Right lobe of liver (tissue), 6 donors: ENCODE measurements around the gene DDX17. TPM values are rescaled to one million over a fixed set of nuclear protein-coding genes. Genes with fewer than 3 reads are reported as not detected.

Experiments used
- ATAC-seq, 4 donors: fragments of 200-7000 bp; cut with Tn5 transposase; one replicate each; pipeline ENCODE4 v1.9.1; 2020; ENCODE audit warnings: mild to moderate bottlenecking in 4 of 4, moderate library complexity in 4 of 4
- DNase-seq, 3 donors: peaks; one replicate each; pipeline ENCODE4 v3.0.0-alpha.2; 2020
- H3K27ac ChIP-seq, 3 donors: fragments of 200-600 bp; one replicate each; pipeline ENCODE4 v1.8.0; 2022
- H3K27me3 ChIP-seq, 2 donors: fragments of 200-600 bp; one replicate each; pipeline ENCODE4 v1.8.0; 2022
- H3K36me3 ChIP-seq, 4 donors: fragments of 200-600 bp; sonication (generic) in 1 of 4; one replicate each; pipeline versions ENCODE4 v1.5.1 to v1.8.0; 2017 to 2022; ENCODE audit warnings: control low read depth in 1 of 4
- H3K4me1 ChIP-seq, 4 donors: fragments of 200-600 bp; sonication (generic) in 1 of 4; one replicate each; pipeline versions ENCODE4 v1.5.1 to v1.8.0; 2017 to 2022; ENCODE audit warnings: control low read depth in 1 of 4
- H3K4me3 ChIP-seq, 3 donors: fragments of 200-600 bp; one replicate each; pipeline ENCODE4 v1.8.0; 2022
- H3K9me3 ChIP-seq, 4 donors: fragments of 200-600 bp; sonication (generic) in 1 of 4; one replicate each; pipeline versions ENCODE4 v1.5.1 to v1.8.0; 2017 to 2022; ENCODE audit warnings: control low read depth in 1 of 4
- POLR2A ChIP-seq: fragments of 450-650 bp; IDR thresholded peaks from one replicate; pipeline ENCODE4 v1.6.1; 2017; ENCODE audit warnings: antibody characterized with exemption, mild to moderate bottlenecking
- WGBS: methylation state at CpG from one replicate; pipeline ENCODE4 v1.1.6; 2018; ENCODE audit warnings: low coverage, low lambda C conversion rate; ENCODE audit not compliant: insufficient coverage; ENCODE audit errors: missing lambda C conversion rate; 5-methylcytosine and 5-hydroxymethylcytosine counted together
- intact Hi-C, 2 donors: fragments of 100-400 bp; cut with DNase I; formaldehyde crosslinking; loops; one replicate each; pipeline versions ENCODE4 v1.11.2 to v1.14.1; 2022
- total RNA-seq, 6 experiments: library from RNA; depleted of rRNA in 2 of 6; stranded (reverse); fragments of >200 nt in 2 of 6; fragmentation: NEBNext Ultra II Directional in 3 of 6; extraction: Animal tissue kit (Norgen Biotek cat#: 25700) in 3 of 6; gene quantifications; one replicate each; pipeline versions ENCODE4 v1.1.0 to v1.2.4, GENCODE V29; 2016 to 2023
- TF ChIP-seq, protein P1 (sequence below), 4 donors: fragments of 200-600 bp in 3 of 4; fragments of 450-650 bp in 1 of 4; IDR thresholded peaks; one replicate each; pipeline versions ENCODE4 v1.5.1 to v1.8.0; 2016 to 2022; ENCODE audit warnings: antibody characterized with exemption in 4 of 4, mild to moderate bottlenecking in 2 of 4
- donor health status: DM: no; HTN: yes; CAD: no.
- donor health status: DM: no; HTN: no; CAD: no.
- donor health status: DM: no; HTN: no; CAD: no.
- donor health status: DM: no; HTN: yes; CAD: no.
- donor health status: DM: no; HTN: yes; CAD: no.

Gene DDX17
- total RNA-seq, 6 experiments from 2014 or later = 128 to 205 (median 184) TPM

- Histone ChIP-seq H3K27me3 (no peaks in the 10 kb centered on the region), H3K9me3 (no peaks in the 10 kb centered on the region), H3K4me1 (no peaks in the 10 kb centered on the region), H3K27ac (no peak overlapping the region), H3K4me3 (no peak overlapping the region), H3K36me3 (peaks cover 13 to 61% (median 43%) of the 10 kb centered on the region in 4 donors)
- DNase-seq (no peak), ATAC-seq (no peak)
- intact Hi-C loops = no loop called here
- WGBS = 87% methylated on average over 8 of the region's 8 CpGs
- no peak for TF ChIP-seq POLR2A
- TF ChIP-seq, protein P1, sequence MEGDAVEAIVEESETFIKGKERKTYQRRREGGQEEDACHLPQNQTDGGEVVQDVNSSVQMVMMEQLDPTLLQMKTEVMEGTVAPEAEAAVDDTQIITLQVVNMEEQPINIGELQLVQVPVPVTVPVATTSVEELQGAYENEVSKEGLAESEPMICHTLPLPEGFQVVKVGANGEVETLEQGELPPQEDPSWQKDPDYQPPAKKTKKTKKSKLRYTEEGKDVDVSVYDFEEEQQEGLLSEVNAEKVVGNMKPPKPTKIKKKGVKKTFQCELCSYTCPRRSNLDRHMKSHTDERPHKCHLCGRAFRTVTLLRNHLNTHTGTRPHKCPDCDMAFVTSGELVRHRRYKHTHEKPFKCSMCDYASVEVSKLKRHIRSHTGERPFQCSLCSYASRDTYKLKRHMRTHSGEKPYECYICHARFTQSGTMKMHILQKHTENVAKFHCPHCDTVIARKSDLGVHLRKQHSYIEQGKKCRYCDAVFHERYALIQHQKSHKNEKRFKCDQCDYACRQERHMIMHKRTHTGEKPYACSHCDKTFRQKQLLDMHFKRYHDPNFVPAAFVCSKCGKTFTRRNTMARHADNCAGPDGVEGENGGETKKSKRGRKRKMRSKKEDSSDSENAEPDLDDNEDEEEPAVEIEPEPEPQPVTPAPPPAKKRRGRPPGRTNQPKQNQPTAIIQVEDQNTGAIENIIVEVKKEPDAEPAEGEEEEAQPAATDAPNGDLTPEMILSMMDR (IDR thresholded peaks at IDR 0.05) = no peak
Observed at GRCh38 chr22:38481871-38482332, 24.2 kb downstream of the DDX17 start.

DNA sequence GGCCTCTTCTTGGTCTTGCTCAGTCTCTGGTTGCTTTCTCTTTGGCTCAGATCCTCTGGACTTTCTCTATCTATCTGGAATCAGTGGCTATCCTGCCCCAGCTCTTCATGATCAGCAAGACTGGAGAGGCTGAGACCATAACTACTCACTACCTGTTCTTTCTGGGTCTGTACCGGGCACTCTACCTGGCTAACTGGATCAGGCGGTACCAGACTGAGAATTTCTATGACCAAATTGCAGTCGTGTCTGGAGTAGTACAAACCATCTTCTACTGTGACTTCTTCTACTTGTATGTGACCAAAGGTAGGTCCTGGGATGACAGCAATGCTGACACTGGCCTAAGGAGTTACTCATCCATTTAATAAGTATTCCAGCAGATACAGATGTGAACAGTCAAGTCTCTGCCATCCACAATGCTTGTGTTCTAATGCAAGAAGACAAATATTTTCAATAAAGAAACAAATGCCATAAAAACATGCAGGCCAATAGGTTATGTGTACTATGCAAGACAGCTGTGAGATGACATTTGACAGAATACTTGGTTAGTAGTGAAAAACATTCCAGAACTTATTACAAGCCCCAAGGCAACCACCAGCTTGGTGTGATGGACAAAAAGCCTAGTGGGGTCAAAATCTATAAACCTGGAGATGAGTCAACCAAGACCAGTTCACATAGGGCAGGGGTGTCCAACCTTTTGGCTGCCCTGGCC, 24.8 kb downstream of the DDX17 start:
- Histone ChIP-seq H3K36me3 (peaks cover 13 to 55% (median 38%) of the 10 kb centered on the region in 4 donors), H3K4me3 (no peak overlapping the region), H3K9me3 (no peaks in the 10 kb centered on the region), H3K4me1 (no peaks in the 10 kb centered on the region), H3K27ac (no peak overlapping the region), H3K27me3 (no peaks in the 10 kb centered on the region)
- intact Hi-C loops = no loop called here
- ATAC-seq (no peak), DNase-seq (no peak)
- no peak for TF ChIP-seq POLR2A
- TF ChIP-seq, protein P1 (IDR thresholded peaks at IDR 0.05) = no peak
- WGBS = 74% methylated on average over 2 of the region's 3 CpGs

GRCh38 chr22:38479096-38479837, 26.8 kb downstream of the DDX17 start:
- ATAC-seq = peak in 1 of 4 donors; percentile 6
- no peak overlapping the region for H3K27ac ChIP-seq

GRCh38 chr22:38477585-38477984, 28.5 kb downstream of the DDX17 start:
- intact Hi-C loops = no loop called here
- H3K27ac ChIP-seq = no peak overlapping the region
- no peak for ATAC-seq

More at GRCh38 chr22:38479096-38479837, 26.8 kb downstream of the DDX17 start:
- Histone ChIP-seq H3K27me3 (no peaks in the 10 kb centered on the region), H3K4me1 (no peaks in the 10 kb centered on the region), H3K36me3 (peaks cover 2 to 35% (median 20%) of the 10 kb centered on the region in 4 donors), H3K9me3 (no peaks in the 10 kb centered on the region), H3K4me3 (no peak overlapping the region)
- no peak for DNase-seq
- TF ChIP-seq, protein P1 (IDR thresholded peaks at IDR 0.05) = no peak
- WGBS = 79% methylated on average over 7 of the region's 7 CpGs
- intact Hi-C loops = no loop called here

More at GRCh38 chr22:38477585-38477984, 28.5 kb downstream of the DDX17 start:
- Histone ChIP-seq H3K4me1 (no peaks in the 10 kb centered on the region), H3K4me3 (no peak overlapping the region), H3K27me3 (no peaks in the 10 kb centered on the region), H3K36me3 (peaks cover 0 to 18% (median 5%) of the 10 kb centered on the region in 4 donors), H3K9me3 (no peaks in the 10 kb centered on the region)
- DNase-seq = no peak
- WGBS = 83% methylated on average over 1 of the region's 1 CpG
- TF ChIP-seq, protein P1 (IDR thresholded peaks at IDR 0.05) = no peak
- no peak for TF ChIP-seq POLR2A
